HG03460 (cell line): Measurements from ENCODE around the gene PRKAG2.
"Not testable (repeated sequence)": the region's sequence is repeated elsewhere in the genome, so short reads cannot be mapped to it uniquely, and the experiment has no call there.

ENCODE experiments used
- ATAC-seq: cut with Tn5 transposase; IDR thresholded peaks from one replicate; pipeline ENCODE4 v1.9.1; 2021; ENCODE audit not compliant: unreplicated experiment

Gene PRKAG2

DNA sequence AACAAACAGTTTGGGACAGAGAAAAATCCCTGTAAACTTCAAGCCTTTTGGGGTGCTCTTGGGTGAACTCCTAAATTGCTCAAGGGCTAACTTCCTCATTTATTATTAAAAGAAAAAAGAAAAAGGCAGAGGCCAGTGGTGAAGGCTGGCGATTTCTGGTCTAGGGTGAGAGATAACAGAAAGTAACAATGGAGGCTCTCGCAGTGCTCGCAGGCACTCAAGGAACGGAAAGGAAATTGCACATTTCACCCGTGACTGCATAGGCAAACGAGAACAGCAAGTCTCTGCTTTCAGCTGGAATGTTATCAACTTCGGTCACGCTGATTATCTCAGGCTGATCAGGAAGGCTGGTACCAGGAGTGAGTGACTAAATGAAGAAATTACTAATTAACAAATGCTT is 70.7 kb downstream of the PRKAG2 start:
- no peak for ATAC-seq

GRCh38 chr7:151805191-151805590 is 71.7 kb downstream of the PRKAG2 start:
- ATAC-seq: no peak

DNA sequence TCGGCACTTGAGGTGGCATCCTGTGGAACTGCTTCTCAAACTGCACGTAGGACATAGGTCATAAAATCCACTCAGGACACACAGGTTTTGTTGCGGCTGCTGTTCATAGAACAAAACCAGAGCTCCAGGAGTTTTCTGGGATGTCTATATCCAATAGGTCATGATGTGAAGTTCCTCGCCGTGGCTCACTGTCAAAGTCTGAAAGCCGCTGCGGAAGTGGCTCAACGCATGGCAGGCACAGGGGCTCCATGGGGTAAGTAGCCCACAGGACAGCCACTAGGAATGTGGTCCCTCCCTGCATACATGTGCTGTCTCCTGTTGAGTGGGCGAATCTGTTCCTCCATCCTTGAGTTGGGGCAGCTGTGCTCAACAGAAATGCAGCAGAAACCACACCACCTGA is 72.2 kb downstream of the PRKAG2 start:
- ATAC-seq: no peak

- ATAC-seq: no peak
Measured at GRCh38 chr7:151803841-151804240, 73.1 kb downstream of the PRKAG2 start.

- ATAC-seq: no peak
Measured at GRCh38 chr7:151802469-151802846, 74.5 kb downstream of the PRKAG2 start.

DNA sequence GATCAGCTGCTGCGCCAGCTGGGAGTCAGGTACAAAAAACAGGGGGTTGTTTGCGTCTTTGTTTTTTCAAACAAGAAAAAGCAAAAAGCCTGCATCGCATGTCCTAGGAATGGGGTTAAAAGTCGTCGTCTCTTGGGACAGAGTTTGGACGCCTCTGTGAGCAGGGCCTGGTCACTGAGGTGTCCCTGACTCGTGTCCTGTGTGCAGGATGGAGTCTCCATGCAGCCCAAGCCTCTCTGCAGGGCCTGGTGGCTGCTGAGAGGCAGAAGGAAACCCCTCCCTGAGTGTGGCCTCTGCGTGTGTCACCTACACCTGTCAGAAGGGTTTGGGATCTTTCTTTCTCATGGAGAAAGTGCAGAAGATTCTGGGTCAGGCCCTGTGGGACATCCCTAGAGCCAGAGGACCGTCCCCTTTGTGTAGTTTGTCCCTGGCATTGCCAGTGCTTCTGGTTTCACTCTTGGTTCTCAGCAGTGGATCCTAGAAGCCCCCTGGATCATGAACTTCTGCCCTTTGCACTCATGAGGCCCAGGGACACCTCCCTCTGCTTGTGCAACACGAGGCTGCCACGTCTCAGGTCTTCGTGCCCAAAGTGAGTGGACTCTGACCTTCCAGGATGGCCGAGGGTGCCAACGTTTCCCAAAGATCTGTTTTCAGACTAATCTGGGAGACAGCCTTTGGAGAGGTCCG is 75.0 kb downstream of the PRKAG2 start:
- no peak for ATAC-seq

DNA sequence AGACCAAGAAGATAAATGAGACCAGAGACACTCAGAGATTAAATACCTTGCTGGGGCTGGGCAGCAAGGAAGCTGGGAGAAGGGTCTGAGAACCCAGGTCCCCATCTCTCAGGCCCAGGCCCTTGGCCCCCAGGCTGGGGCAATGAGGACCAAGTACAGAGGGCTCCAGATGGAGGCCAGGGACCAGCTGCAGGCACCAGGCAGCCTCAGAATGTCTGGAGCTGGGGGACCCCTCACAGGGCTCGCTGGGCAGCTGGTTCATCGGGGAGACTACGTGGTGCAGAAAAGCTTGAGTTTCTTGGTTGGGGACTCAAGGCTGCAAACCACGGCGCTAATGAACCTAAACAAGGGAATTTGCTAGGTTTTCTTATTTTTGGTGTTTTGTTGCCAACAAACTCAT is 75.6 kb downstream of the PRKAG2 start:
- no peak for ATAC-seq

DNA sequence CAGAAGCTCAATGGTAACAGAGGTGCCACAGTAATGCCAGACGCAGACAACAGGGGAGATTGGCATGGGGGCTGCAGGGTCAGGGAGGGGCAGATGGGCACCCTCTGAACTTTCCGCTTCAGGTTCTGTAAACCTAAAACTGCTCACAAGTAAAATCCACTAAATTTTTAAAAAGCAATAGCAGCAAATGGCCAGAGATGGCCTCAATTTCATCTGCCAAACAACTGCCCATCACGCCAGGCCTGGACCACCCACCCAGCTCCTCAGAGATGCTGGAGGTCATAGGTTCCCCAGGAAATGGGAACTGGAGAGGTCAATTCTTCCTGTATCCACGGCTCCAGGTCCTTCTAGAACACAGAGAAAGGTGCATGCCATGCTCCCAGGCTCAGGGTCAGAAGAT is 76.1 kb downstream of the PRKAG2 start:
- ATAC-seq: no peak

- ATAC-seq: no peak
Measured at GRCh38 chr7:151800391-151800790, 76.5 kb downstream of the PRKAG2 start.

GRCh38 chr7:151799506-151799905 is 77.4 kb downstream of the PRKAG2 start:
- ATAC-seq: no peak

GRCh38 chr7:151798851-151799448 is 78.0 kb downstream of the PRKAG2 start:
- no peak for ATAC-seq

DNA sequence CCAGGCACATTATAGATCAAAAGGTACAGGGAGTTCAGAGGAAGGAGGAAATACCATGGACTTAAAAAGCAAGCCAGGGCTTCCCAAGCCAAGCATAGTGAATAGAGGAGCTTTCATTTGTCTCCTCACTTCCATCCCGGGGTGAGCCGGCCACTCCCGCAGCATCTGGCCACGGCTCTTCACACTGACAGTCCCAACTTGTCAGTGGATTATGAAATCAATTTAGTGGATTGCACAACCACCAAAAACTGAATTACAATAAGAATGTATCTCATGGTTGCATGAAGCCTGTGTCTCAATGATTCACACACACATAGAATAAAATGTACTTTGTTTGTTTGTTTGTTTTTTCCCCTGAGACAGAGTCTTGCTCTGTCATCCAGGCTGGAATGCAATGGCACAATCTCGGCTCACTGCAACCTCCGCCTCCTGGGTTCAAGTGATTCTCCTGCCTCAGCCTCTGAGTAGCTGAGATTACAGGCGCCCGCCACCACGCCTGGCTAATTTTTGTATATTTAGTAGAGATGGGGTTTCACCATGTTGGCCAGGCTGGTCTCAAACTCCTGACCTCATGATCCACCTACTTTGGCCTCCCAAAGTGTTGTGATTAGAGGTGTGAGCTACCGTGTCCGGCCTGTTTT is 79.1 kb downstream of the PRKAG2 start:
- ATAC-seq: not testable (repeated sequence)

GRCh38 chr7:151796871-151797537 is 79.9 kb downstream of the PRKAG2 start:
- ATAC-seq: no peak

GRCh38 chr7:151796091-151796870 is 80.6 kb downstream of the PRKAG2 start:
- ATAC-seq: no peak

- ATAC-seq: peak; percentile 51
Measured at GRCh38 chr7:151795168-151795811, 81.6 kb downstream of the PRKAG2 start.

DNA sequence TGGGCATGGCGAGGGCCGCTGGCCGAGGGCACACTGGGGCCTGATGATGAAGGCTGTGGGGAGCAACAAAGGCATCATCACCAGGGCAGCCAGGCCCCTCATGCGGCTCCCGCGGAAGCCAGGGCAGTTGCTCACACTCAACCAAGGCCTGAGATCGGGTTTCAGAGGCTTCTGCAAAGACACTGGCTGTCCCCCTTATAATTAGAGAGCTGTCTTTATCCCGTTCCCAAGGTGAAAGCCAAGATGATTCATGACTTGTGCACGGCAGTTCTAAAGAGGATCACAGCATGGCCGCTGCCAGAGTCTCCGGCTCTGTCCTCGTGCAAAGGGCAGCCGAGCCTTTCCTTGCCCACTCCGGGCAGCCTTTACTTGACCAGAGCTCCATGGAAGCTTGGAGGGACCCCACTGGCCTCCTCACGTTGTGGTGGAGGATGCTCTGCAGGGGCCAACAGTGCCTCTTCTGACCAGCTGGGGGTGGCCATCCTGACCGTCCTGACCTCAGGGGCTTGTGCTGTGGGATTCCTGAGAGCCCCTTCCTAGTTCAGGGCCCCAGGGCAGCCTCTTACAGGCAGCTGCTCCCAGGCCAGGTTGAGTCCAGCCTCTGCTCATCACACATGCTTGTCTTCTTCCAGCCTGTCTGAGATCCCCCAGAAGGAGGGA is 82.3 kb downstream of the PRKAG2 start:
- ATAC-seq: no peak

DNA sequence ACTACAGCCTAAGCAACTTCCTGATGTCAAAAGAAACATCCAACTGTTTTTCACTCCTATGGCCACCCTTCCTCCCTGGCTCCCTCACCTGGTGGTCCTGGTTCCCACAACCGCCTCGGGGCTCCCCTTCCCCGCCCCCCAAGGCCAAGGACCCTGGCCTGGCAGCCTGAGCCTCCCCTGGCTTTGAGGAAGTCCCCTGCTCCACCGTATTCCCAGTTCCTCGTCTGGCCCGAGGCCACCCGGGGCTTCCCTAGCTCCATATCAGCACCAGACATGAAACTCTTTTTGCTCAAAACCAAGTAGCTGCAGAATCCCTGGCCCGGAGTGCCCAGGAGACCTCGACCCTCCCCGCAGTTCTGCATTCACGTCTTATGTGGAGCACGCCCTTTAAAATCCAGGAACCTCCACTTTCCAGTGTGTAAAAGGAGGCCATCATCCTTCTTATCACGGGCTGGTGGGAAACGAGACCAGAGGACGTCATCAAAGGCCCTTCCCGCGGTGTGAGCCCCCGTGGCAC is 82.9 kb downstream of the PRKAG2 start:
- ATAC-seq: no peak

DNA sequence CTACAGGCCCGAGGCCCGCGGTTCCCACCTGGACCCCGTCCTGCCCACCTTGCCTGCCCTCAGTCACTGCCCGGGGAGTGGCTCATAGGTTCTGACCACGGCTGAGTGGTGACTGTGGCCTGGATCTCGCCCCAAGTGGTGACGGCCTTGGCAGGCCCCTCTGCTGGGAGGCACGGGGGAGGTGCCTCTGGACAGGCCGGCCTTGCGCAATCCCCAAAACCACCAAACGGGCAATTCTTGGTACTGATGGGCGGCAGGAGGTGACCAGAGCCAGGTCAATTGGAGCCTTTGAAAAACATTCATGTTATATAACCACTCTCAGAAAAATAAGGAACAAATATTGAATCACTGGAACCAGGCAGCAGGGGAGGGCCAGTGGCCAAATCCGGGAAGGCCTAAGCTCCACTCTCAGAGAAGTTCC is 83.4 kb downstream of the PRKAG2 start:
- ATAC-seq: no peak

DNA sequence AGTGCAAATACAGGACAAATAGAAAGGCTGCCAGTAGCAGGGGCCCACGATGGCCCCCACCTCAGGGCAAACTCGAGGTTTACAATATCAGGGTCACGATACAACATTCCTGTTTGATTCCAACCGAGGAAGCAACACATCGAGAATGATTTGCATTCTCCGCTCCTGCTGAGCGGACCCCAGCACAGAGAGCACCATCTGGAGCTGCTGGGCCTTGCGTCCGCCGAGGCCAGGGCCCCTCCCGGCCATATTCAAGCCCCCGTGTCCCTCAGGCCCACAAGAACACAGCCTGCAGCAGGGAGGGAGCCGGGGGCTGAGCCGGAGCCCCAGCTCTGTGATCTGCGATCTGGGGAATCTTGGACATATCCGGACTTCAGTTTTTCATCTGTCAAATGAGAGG is 84.3 kb downstream of the PRKAG2 start:
- no peak for ATAC-seq

DNA sequence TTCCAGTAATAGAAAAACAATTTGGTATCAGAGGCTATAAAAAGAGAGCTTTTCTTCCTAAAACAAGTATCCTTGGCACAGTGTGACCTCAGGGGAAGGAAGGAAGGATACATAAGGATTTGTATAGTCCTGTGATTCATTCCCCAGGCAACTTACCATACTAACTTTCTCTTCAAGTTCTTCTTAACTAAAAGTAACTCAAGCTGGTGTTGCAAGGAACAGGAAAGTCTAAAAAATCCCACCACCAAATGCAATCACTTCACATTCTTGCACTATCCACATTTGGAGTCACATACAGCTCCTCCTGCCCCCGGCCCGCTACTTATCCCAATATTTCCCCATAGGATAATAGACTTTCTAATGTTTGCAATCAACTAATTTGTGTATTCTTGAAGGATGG is 84.8 kb downstream of the PRKAG2 start:
- ATAC-seq: no peak
